HCT116 (cell line): ENCODE measurements around the gene ZNF248.

Experiments
- CTCF ChIP-seq, 3 experiments: fragments of 200-600 bp in 1 of 3; sonication (generic) in 1 of 3; IDR thresholded peaks in 2 of 3; conservative IDR thresholded peaks in 1 of 3; 2 replicates each; pipeline ENCODE4 v1.5.1; 2012 to 2017; ENCODE audit warnings: low read depth in 2 of 3, low read length in 2 of 3, antibody characterized with exemption in 1 of 3, borderline replicate concordance in 1 of 3, control low read depth in 1 of 3, mild to moderate bottlenecking in 1 of 3, mixed read lengths in 1 of 3, mixed run types in 1 of 3, moderate library complexity in 1 of 3; ENCODE audit not compliant: insufficient read depth in 1 of 3
- EGR1 ChIP-seq: IDR thresholded peaks from 2 replicates; pipeline ENCODE4 v1.6.1; 2012; ENCODE audit warnings: low read depth
- EZH2 ChIP-seq: fragments of 200-600 bp; sonication (generic); IDR thresholded peaks from 2 replicates; pipeline ENCODE4 v1.6.1; 2017; ENCODE audit warnings: antibody characterized with exemption, mixed run types
- EZH2phosphoT487 ChIP-seq: fragments of 200-600 bp; IDR thresholded peaks from 2 replicates; pipeline ENCODE4 v1.6.1; 2018; ENCODE audit warnings: antibody characterized with exemption, borderline replicate concordance
- FOSL1 ChIP-seq: IDR thresholded peaks from 2 replicates; pipeline ENCODE4 v1.6.1; 2012; ENCODE audit warnings: low read depth
- JUND ChIP-seq: IDR thresholded peaks from 2 replicates; pipeline ENCODE4 v1.6.1; 2012
- MAX ChIP-seq: IDR thresholded peaks from 2 replicates; pipeline ENCODE4 v1.6.1; 2012
- POLR2AphosphoS5 ChIP-seq: IDR thresholded peaks from 2 replicates; pipeline ENCODE4 v1.6.1; 2011; ENCODE audit warnings: mild to moderate bottlenecking, low read depth, low read length, moderate library complexity
- RAD21 ChIP-seq: IDR thresholded peaks from 2 replicates; pipeline ENCODE4 v1.6.1; 2012; ENCODE audit warnings: low read depth, mild to moderate bottlenecking
- SP1 ChIP-seq: IDR thresholded peaks from 2 replicates; pipeline ENCODE4 v1.6.1; 2012; ENCODE audit warnings: low read depth
- TCF7L2 ChIP-seq: IDR thresholded peaks from 2 replicates; pipeline ENCODE4 v1.7.0; 2011; ENCODE audit warnings: borderline replicate concordance, inconsistent platforms; ENCODE audit not compliant: insufficient read depth, insufficient read length; ENCODE audit errors: extremely low read depth
- YY1 ChIP-seq: IDR thresholded peaks from 2 replicates; pipeline ENCODE4 v1.6.1; 2011; ENCODE audit warnings: low read length, low read depth, moderate library complexity, mild to moderate bottlenecking; ENCODE audit not compliant: insufficient replicate concordance; ENCODE audit errors: extremely low read depth
- TF ChIP-seq, protein P1 (sequence below): IDR thresholded peaks from 2 replicates; pipeline ENCODE4 v1.6.1; 2011; ENCODE audit warnings: mild to moderate bottlenecking, low read length, moderate library complexity; ENCODE audit not compliant: insufficient replicate concordance; ENCODE audit errors: extremely low read depth

DNA sequence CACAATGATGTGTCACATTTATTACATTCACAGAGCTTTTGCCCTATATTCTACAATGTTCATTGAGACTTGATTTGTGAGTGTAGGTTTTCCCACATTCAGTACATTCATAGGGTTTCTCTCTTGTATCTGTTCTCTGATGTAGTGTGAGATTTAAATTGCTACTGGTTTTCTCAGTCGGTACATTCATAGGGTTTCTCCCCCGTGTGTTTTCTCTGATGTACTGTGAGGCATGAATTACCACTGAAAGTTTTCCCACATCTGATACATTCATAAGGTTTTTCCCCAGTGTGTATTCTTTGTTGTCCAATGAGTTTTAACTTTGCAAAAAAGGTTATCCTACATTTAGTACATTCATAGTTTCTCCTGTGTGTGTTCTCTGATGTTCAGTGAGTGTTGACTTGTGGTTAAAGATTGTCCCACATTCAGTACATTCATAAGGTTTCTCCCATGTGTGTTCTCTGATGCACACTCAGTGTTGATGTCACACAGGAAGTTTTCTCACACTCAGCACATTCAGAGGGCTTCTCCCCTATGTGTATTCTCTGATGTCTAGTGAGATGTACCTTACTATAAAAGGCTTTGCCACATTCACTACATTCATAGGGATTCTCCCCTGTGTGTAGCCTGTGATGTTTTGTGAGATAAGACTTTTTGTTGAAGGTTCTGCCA is 63.0 kb downstream of the ZNF248 start:
- TF ChIP-seq CTCF (IDR thresholded peaks at IDR 0.05 in 2 of 3, conservative IDR thresholded peaks at IDR 0.05 in 1 of 3; ENCODE audit: borderline replicate concordance in 1 of 3, insufficient read depth in 1 of 3, low read depth in 2 of 3, low read length in 2 of 3): no peak
- TF ChIP-seq EGR1: no peak
- TF ChIP-seq POLR2AphosphoS5: no peak
- no peak for TF ChIP-seq TCF7L2
- TF ChIP-seq RAD21: no peak
- TF ChIP-seq MAX: no peak
- TF ChIP-seq EZH2: no peak
- TF ChIP-seq, protein P1, sequence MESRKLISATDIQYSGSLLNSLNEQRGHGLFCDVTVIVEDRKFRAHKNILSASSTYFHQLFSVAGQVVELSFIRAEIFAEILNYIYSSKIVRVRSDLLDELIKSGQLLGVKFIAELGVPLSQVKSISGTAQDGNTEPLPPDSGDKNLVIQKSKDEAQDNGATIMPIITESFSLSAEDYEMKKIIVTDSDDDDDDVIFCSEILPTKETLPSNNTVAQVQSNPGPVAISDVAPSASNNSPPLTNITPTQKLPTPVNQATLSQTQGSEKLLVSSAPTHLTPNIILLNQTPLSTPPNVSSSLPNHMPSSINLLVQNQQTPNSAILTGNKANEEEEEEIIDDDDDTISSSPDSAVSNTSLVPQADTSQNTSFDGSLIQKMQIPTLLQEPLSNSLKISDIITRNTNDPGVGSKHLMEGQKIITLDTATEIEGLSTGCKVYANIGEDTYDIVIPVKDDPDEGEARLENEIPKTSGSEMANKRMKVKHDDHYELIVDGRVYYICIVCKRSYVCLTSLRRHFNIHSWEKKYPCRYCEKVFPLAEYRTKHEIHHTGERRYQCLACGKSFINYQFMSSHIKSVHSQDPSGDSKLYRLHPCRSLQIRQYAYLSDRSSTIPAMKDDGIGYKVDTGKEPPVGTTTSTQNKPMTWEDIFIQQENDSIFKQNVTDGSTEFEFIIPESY: no peak
- no peak for TF ChIP-seq EZH2phosphoT487
- no peak for TF ChIP-seq SP1
- no peak for TF ChIP-seq JUND
- no peak for TF ChIP-seq FOSL1
- no peak for TF ChIP-seq YY1
